ENCODE results near the gene HSPA14. TPM values are rescaled to one million over a fixed set of nuclear protein-coding genes. Genes with fewer than 3 reads are reported as not detected.

HSPA14 gene
- total RNA-seq, 1 donor from 2014 or later = 10.0 TPM

DNA sequence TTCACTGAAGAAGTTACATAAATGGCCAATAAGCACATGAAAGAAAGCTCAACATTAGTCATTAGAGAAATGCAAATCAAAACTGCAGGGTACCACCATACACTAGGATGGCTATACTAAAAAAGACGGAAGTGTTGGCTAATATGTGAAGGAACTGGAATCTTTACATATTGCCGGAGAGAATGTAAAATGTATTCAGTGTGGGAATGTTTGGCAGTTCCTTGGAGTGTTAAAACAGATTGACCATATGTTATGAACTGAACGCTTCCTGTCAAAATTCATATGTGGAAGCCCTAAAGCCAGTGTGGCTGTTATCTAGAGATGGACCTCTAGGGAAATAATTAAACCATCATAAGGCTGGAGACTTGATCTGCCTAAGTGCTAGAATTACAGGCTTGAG is 73.7 kb downstream of the HSPA14 start:
- DNase-seq = no peak
- intact Hi-C loops (cut with DNase I) = no loop called here
- no peaks in the 10 kb centered on the region for H3K4me1 ChIP-seq
- no peak overlapping the region for H3K27ac ChIP-seq
- peaks cover 72% of the 10 kb centered on the region for H3K36me3 ChIP-seq
- H3K9me3 ChIP-seq = peaks cover 7% of the 10 kb centered on the region
- no peak overlapping the region for H3K4me3 ChIP-seq
- TF ChIP-seq CTCF (IDR thresholded peaks at IDR 0.05) = no peak
- H3K27me3 ChIP-seq = no peaks in the 10 kb centered on the region
- ATAC-seq = no peak

DNA sequence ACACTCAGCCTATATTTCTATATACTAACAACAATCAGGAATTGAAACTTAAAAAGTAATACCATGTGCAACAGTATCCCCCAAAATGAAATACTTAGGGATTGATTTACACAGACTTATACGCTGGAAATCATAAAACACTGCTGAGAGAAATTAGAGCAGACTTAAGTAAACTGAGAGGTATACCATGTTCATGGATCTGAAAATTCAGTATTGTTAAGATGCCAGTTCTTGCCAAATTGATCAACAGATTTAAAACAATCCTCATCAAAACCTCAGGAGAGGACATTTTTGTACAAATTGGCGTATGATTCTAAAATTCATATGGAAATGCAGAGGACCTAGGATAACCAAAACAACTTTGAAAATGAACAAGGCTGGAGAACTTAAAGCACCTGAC is 78.5 kb downstream of the HSPA14 start:
- intact Hi-C loops (cut with DNase I) = no loop called here
- H3K36me3 ChIP-seq = peaks cover 79% of the 10 kb centered on the region
- no peak for TF ChIP-seq CTCF (IDR thresholded peaks at IDR 0.05)
- H3K27me3 ChIP-seq = no peaks in the 10 kb centered on the region
- ATAC-seq (no peak), DNase-seq (no peak)
- no peaks in the 10 kb centered on the region for H3K4me1 ChIP-seq
- H3K27ac ChIP-seq = no peak overlapping the region
- no peak overlapping the region for H3K4me3 ChIP-seq
- peaks cover 13% of the 10 kb centered on the region for H3K9me3 ChIP-seq

GRCh38 chr10:14917827-14918226 is 79.7 kb downstream of the HSPA14 start:
- no peaks in the 10 kb centered on the region for H3K27me3 ChIP-seq
- peaks cover 81% of the 10 kb centered on the region for H3K36me3 ChIP-seq
- H3K9me3 ChIP-seq = peaks cover 13% of the 10 kb centered on the region
- H3K27ac ChIP-seq = no peak overlapping the region
- no peak overlapping the region for H3K4me3 ChIP-seq
- no peak for TF ChIP-seq CTCF (IDR thresholded peaks at IDR 0.05)
- no peak for ATAC-seq
- H3K4me1 ChIP-seq = no peaks in the 10 kb centered on the region
- DNase-seq = no peak
- intact Hi-C loops (cut with DNase I) = no loop called here

DNA sequence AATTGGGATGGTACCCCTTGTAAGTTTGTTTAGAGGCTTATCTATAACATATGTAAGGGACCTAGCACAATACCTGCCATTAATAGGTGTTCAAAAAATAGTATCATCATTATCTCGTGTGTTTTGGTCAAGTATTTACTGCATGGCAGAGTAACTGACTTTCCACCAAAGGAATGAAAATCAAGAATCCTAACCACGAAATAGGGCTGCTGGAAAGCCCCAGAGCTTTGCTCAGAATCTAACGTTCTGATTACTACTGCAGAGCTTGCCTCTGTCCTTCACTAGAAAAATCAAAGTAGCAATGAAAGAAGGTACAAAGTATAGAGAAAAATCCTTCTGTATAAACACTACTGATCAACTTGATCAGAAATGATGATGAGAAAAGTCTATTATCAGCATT is 80.9 kb downstream of the HSPA14 start:
- intact Hi-C loops (cut with DNase I) = no loop called here
- Histone ChIP-seq H3K9me3 (peaks cover 13% of the 10 kb centered on the region), H3K4me1 (no peaks in the 10 kb centered on the region), H3K4me3 (no peak overlapping the region), H3K36me3 (peaks cover 81% of the 10 kb centered on the region), H3K27me3 (no peaks in the 10 kb centered on the region), H3K27ac (no peak overlapping the region)
- ATAC-seq (no peak), DNase-seq (no peak)
- no peak for TF ChIP-seq CTCF (IDR thresholded peaks at IDR 0.05)

Other genes starting within 250 kb of the HSPA14 start
- gene FAM107B, start 63.4 kb upstream of the HSPA14 start, total RNA-seq = 86.2 TPM
- gene CDNF, start 269 bp upstream of the HSPA14 start, total RNA-seq = 0.61 TPM
- gene MSANTD7, start within 50 bp of the HSPA14 start, total RNA-seq = 6.7 TPM
- gene SUV39H2, start 40.6 kb downstream of the HSPA14 start, total RNA-seq = 4.5 TPM
- gene DCLRE1C, start 115.8 kb downstream of the HSPA14 start, total RNA-seq = 11.3 TPM
- not detected for gene MEIG1, start 121.1 kb downstream of the HSPA14 start, total RNA-seq
- gene OLAH, start 205.6 kb downstream of the HSPA14 start, total RNA-seq = 0.93 TPM

Measured in upper lobe of right lung (tissue), 1 donor.